ENCODE measurements around the gene DUOXA1. TPM values are rescaled to one million over a fixed set of nuclear protein-coding genes. Genes with fewer than 3 reads are reported as not detected.
"Not testable (repeated sequence)": the region's sequence is repeated elsewhere in the genome, so short reads cannot be mapped to it uniquely, and the experiment has no call there.

DUOXA1 gene
- total and polyA plus RNA-seq, 9 of the 15 experiments (the other 6 are each of a cell fraction or from before 2014, with no cell fraction given), result 0.17 to 0.74 (median 0.24) TPM; not detected in 6

GRCh38 chr15:45079201-45079600 lies 50.5 kb downstream of the DUOXA1 start:
- BruUV-seq (replicated peaks); intact Hi-C loops (cut with micrococcal nuclease); H3K4me2 ChIP-seq (ENCODE audit: insufficient read depth, low read length); H4K20me1 ChIP-seq (replicated peaks; ENCODE audit: control insufficient read depth, insufficient read depth, low read length); H3K4me3 ChIP-seq; FAIRE-seq; H3K79me2 ChIP-seq (ENCODE audit: control insufficient read depth, insufficient read depth, low read length); CTCF ChIA-PET (ENCODE audit: low intra/inter-chr PET ratio); H3K9me3 ChIP-seq (replicated peaks; ENCODE audit: control insufficient read depth, insufficient read depth, low read depth, low read length); H3K9ac ChIP-seq (ENCODE audit: insufficient read depth in 1 of 2, low read depth in 2 of 2, low read length in 2 of 2); H3K27me3 ChIP-seq (ENCODE audit: control insufficient read depth in 2 of 2, insufficient read depth in 2 of 2, low read length in 2 of 2); POLR2A ChIA-PET; H3K9me1 ChIP-seq (ENCODE audit: control insufficient read depth, insufficient read depth, low read length); H3K36me3 ChIP-seq (ENCODE audit: control insufficient read depth, insufficient read depth, low read length); in situ Hi-C loops (cut with MboI): not testable (repeated sequence)
- WGBS (ENCODE audit: insufficient coverage, low coverage, missing lambda C conversion rate), result 21% methylated on average over 5 of the region's 5 CpGs
- 0 out of 2 replicates have a peak, but pooled peaks have one; percentile 15 for TF ChIP-seq BACH1 (tag; IDR thresholded peaks at IDR 0.05)
- peak; percentile 10; the same call in 2 of the 3 replicates for ATAC-seq
- Histone ChIP-seq H3K27ac (ENCODE audit: extremely low read depth, low read depth, low read length) (peak overlapping the region; percentile 49; the same call in 1 of the 3 replicates), H3K4me1 (replicated peaks in 1 of 2; ENCODE audit: control insufficient read depth in 2 of 2, insufficient read depth in 2 of 2, low read length in 2 of 2) (peaks cover 18 to 34% of the 10 kb centered on the region in 2 experiments), H2AFZ (ENCODE audit: low read depth, low read length) (peak overlapping the region; percentile 59)
- DNase-seq (ENCODE audit: extremely low read depth in 1 of 4, low spot score in 3 of 4), result peak in 1 of 4 experiments; percentile 22

DNA sequence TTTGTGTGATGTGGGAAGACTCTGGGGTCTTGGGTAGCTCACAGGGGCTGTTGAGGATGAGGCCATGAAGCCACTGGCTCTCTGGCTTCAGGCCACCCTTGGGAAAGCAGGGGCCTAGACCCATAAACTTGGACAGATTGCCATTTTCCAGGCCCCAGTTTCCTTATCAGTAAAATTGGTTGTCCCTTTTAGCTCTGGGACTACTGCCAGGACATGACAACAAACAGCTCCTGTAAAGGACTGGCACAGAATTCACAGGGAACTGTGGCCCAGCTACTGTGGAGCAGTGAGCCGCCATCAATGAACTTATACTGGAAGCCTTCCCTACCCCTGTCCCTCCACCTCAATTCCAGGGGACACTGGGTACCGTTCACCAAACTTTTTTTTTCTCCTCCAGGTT lies 52.3 kb downstream of the DUOXA1 start:
- TF ChIP-seq ZNF592 (IDR thresholded peaks at IDR 0.05) (peak; percentile 22; the same call in 1 of the 2 replicates), NFIC (IDR thresholded peaks at IDR 0.05) (peak; percentile 49; the same call in 1 of the 2 replicates)
- H3K9me3 ChIP-seq (replicated peaks; ENCODE audit: control insufficient read depth, insufficient read depth, low read depth, low read length); DNase-seq (ENCODE audit: extremely low read depth in 1 of 4, low spot score in 3 of 4); H3K9me1 ChIP-seq (ENCODE audit: control insufficient read depth, insufficient read depth, low read length); H3K9ac ChIP-seq (ENCODE audit: insufficient read depth in 1 of 2, low read depth in 2 of 2, low read length in 2 of 2); CTCF ChIA-PET (ENCODE audit: low intra/inter-chr PET ratio); H3K4me2 ChIP-seq (ENCODE audit: insufficient read depth, low read length); H2AFZ ChIP-seq (ENCODE audit: low read depth, low read length); POLR2A ChIA-PET; ATAC-seq; BruUV-seq (replicated peaks); H3K27me3 ChIP-seq (ENCODE audit: control insufficient read depth in 2 of 2, insufficient read depth in 2 of 2, low read length in 2 of 2); H3K79me2 ChIP-seq (ENCODE audit: control insufficient read depth, insufficient read depth, low read length); H3K27ac ChIP-seq (ENCODE audit: extremely low read depth, low read depth, low read length); in situ Hi-C loops (cut with MboI); intact Hi-C loops (cut with micrococcal nuclease); H4K20me1 ChIP-seq (replicated peaks; ENCODE audit: control insufficient read depth, insufficient read depth, low read length); H3K36me3 ChIP-seq (ENCODE audit: control insufficient read depth, insufficient read depth, low read length); H3K4me3 ChIP-seq: not testable (repeated sequence)
- peaks cover 12 to 24% of the 10 kb centered on the region in 2 experiments for H3K4me1 ChIP-seq (replicated peaks in 1 of 2; ENCODE audit: control insufficient read depth in 2 of 2, insufficient read depth in 2 of 2, low read length in 2 of 2)
- FAIRE-seq, result peak; percentile 70
- WGBS (ENCODE audit: insufficient coverage, low coverage, missing lambda C conversion rate), result 11% methylated on average over 2 of the region's 2 CpGs
